ENCODE measurements around the gene CHRD.
A peak's percentile ranks its signal among the peaks of the same experiment; 100 is the strongest.

CHRD gene

GRCh38 chr3:184351511-184352148 lies 28.2 kb upstream of the CHRD start:
- Mint-ChIP-seq H3K4me1 (no peaks in the 10 kb centered on the region), H3K27me3 (no peaks in the 10 kb centered on the region), H3K4me3 (no peak overlapping the region), H3K27ac (ENCODE audit: low read depth) (no peak overlapping the region), H3K36me3 (ENCODE audit: insufficient read depth) (peaks cover 4% of the 10 kb centered on the region), H3K9me3 (no peaks in the 10 kb centered on the region)
- no peak for DNase-seq (ENCODE audit: low spot score in 2 of 2)
- ATAC-seq (replicated peaks; ENCODE audit: extremely low read depth, poor library complexity, severe bottlenecking), result no peak

GRCh38 chr3:184352149-184352785 lies 27.6 kb upstream of the CHRD start:
- no peak for ATAC-seq (replicated peaks; ENCODE audit: extremely low read depth, poor library complexity, severe bottlenecking)
- Mint-ChIP-seq H3K36me3 (ENCODE audit: insufficient read depth) (peaks cover 5% of the 10 kb centered on the region), H3K27ac (ENCODE audit: low read depth) (no peak overlapping the region), H3K4me1 (no peaks in the 10 kb centered on the region), H3K4me3 (no peak overlapping the region), H3K27me3 (no peaks in the 10 kb centered on the region), H3K9me3 (no peaks in the 10 kb centered on the region)
- DNase-seq (ENCODE audit: low spot score in 2 of 2), result no peak

GRCh38 chr3:184352897-184353545 lies 26.8 kb upstream of the CHRD start:
- H3K9me3 Mint-ChIP-seq, result no peaks in the 10 kb centered on the region
- DNase-seq (ENCODE audit: low spot score in 2 of 2), result no peak

GRCh38 chr3:184353546-184353941 lies 26.3 kb upstream of the CHRD start:
- H3K9me3 Mint-ChIP-seq, result no peaks in the 10 kb centered on the region
- DNase-seq (ENCODE audit: low spot score in 2 of 2) (no peak), ATAC-seq (replicated peaks; ENCODE audit: extremely low read depth, poor library complexity, severe bottlenecking) (no peak)
- no peak overlapping the region for H3K4me3 Mint-ChIP-seq
- H3K27me3 Mint-ChIP-seq, result no peaks in the 10 kb centered on the region
- H3K4me1 Mint-ChIP-seq, result no peaks in the 10 kb centered on the region
- no peak overlapping the region for H3K27ac Mint-ChIP-seq (ENCODE audit: low read depth)
- H3K36me3 Mint-ChIP-seq (ENCODE audit: insufficient read depth), result peaks cover 6% of the 10 kb centered on the region

More at GRCh38 chr3:184352897-184353545, 26.8 kb upstream of the CHRD start:
- Mint-ChIP-seq H3K4me3 (no peak overlapping the region), H3K36me3 (ENCODE audit: insufficient read depth) (peaks cover 6% of the 10 kb centered on the region), H3K27ac (ENCODE audit: low read depth) (no peak overlapping the region), H3K4me1 (no peaks in the 10 kb centered on the region), H3K27me3 (no peaks in the 10 kb centered on the region)
- no peak for ATAC-seq (replicated peaks; ENCODE audit: extremely low read depth, poor library complexity, severe bottlenecking)

GRCh38 chr3:184354121-184354728 lies 25.6 kb upstream of the CHRD start:
- H3K27ac Mint-ChIP-seq (ENCODE audit: low read depth), result no peak overlapping the region
- no peaks in the 10 kb centered on the region for H3K9me3 Mint-ChIP-seq
- DNase-seq (ENCODE audit: low spot score in 2 of 2) (peak in 1 of 2 donors; percentile 44), ATAC-seq (replicated peaks; ENCODE audit: extremely low read depth, poor library complexity, severe bottlenecking) (peak; percentile 60)
- H3K4me3 Mint-ChIP-seq, result no peak overlapping the region
- no peaks in the 10 kb centered on the region for H3K27me3 Mint-ChIP-seq
- peaks cover 6% of the 10 kb centered on the region for H3K36me3 Mint-ChIP-seq (ENCODE audit: insufficient read depth)
- H3K4me1 Mint-ChIP-seq, result no peaks in the 10 kb centered on the region

- ATAC-seq (replicated peaks; ENCODE audit: extremely low read depth, poor library complexity, severe bottlenecking), result no peak
Measured at GRCh38 chr3:184354754-184355153, 25.1 kb upstream of the CHRD start.

GRCh38 chr3:184355261-184356040 lies 24.4 kb upstream of the CHRD start:
- Mint-ChIP-seq H3K9me3 (no peaks in the 10 kb centered on the region), H3K27me3 (no peaks in the 10 kb centered on the region), H3K4me3 (no peak overlapping the region), H3K36me3 (ENCODE audit: insufficient read depth) (peaks cover 6% of the 10 kb centered on the region), H3K4me1 (peaks cover 6% of the 10 kb centered on the region), H3K27ac (ENCODE audit: low read depth) (no peak overlapping the region)
- DNase-seq (ENCODE audit: low spot score in 2 of 2), result no peak
- no peak for ATAC-seq (replicated peaks; ENCODE audit: extremely low read depth, poor library complexity, severe bottlenecking)

More at GRCh38 chr3:184354754-184355153, 25.1 kb upstream of the CHRD start:
- no peak overlapping the region for H3K27ac Mint-ChIP-seq (ENCODE audit: low read depth)
- H3K27me3 Mint-ChIP-seq, result no peaks in the 10 kb centered on the region
- H3K4me1 Mint-ChIP-seq, result peaks cover 1% of the 10 kb centered on the region
- DNase-seq (ENCODE audit: low spot score in 2 of 2), result no peak
- peaks cover 6% of the 10 kb centered on the region for H3K36me3 Mint-ChIP-seq (ENCODE audit: insufficient read depth)
- H3K9me3 Mint-ChIP-seq, result no peaks in the 10 kb centered on the region
- H3K4me3 Mint-ChIP-seq, result no peak overlapping the region

- no peak overlapping the region for H3K4me3 Mint-ChIP-seq
- no peak for ATAC-seq (replicated peaks; ENCODE audit: extremely low read depth, poor library complexity, severe bottlenecking)
- DNase-seq (ENCODE audit: low spot score in 2 of 2), result no peak
Measured at GRCh38 chr3:184357248-184358123, 22.4 kb upstream of the CHRD start.

GRCh38 chr3:184358124-184358767 lies 21.6 kb upstream of the CHRD start:
- peaks cover 8% of the 10 kb centered on the region for H3K36me3 Mint-ChIP-seq (ENCODE audit: insufficient read depth)
- H3K4me3 Mint-ChIP-seq, result no peak overlapping the region
- DNase-seq (ENCODE audit: low spot score in 2 of 2) (no peak), ATAC-seq (replicated peaks; ENCODE audit: extremely low read depth, poor library complexity, severe bottlenecking) (no peak)
- H3K27ac Mint-ChIP-seq (ENCODE audit: low read depth), result no peak overlapping the region
- no peaks in the 10 kb centered on the region for H3K9me3 Mint-ChIP-seq
- H3K4me1 Mint-ChIP-seq, result peaks cover 21% of the 10 kb centered on the region
- no peaks in the 10 kb centered on the region for H3K27me3 Mint-ChIP-seq

More at GRCh38 chr3:184357248-184358123, 22.4 kb upstream of the CHRD start:
- peaks cover 5% of the 10 kb centered on the region for H3K36me3 Mint-ChIP-seq (ENCODE audit: insufficient read depth)
- H3K27me3 Mint-ChIP-seq, result no peaks in the 10 kb centered on the region
- H3K9me3 Mint-ChIP-seq, result no peaks in the 10 kb centered on the region
- H3K4me1 Mint-ChIP-seq, result peaks cover 17% of the 10 kb centered on the region
- no peak overlapping the region for H3K27ac Mint-ChIP-seq (ENCODE audit: low read depth)

GRCh38 chr3:184358921-184359350 lies 20.9 kb upstream of the CHRD start:
- H3K4me3 Mint-ChIP-seq, result no peak overlapping the region
- no peaks in the 10 kb centered on the region for H3K27me3 Mint-ChIP-seq
- H3K36me3 Mint-ChIP-seq (ENCODE audit: insufficient read depth), result peaks cover 13% of the 10 kb centered on the region
- ATAC-seq (replicated peaks; ENCODE audit: extremely low read depth, poor library complexity, severe bottlenecking) (no peak), DNase-seq (ENCODE audit: low spot score in 2 of 2) (no peak)
- H3K9me3 Mint-ChIP-seq, result no peaks in the 10 kb centered on the region
- H3K4me1 Mint-ChIP-seq, result peaks cover 27% of the 10 kb centered on the region
- H3K27ac Mint-ChIP-seq (ENCODE audit: low read depth), result no peak overlapping the region

- DNase-seq (ENCODE audit: low spot score in 2 of 2) (no peak), ATAC-seq (replicated peaks; ENCODE audit: extremely low read depth, poor library complexity, severe bottlenecking) (no peak)
- Mint-ChIP-seq H3K9me3 (no peaks in the 10 kb centered on the region), H3K27ac (ENCODE audit: low read depth) (no peak overlapping the region), H3K36me3 (ENCODE audit: insufficient read depth) (peaks cover 13% of the 10 kb centered on the region), H3K27me3 (no peaks in the 10 kb centered on the region), H3K4me3 (peak overlapping the region; percentile 85), H3K4me1 (peaks cover 33% of the 10 kb centered on the region)
Measured at GRCh38 chr3:184359610-184360009, 20.2 kb upstream of the CHRD start.
